Stimulated activated naive CD8-positive, alpha-beta T cell treated with anti-CD3 and anti-CD28 coated beads, Interleukin-15, Interleukin-2, amounts not matched to agents 100 U/mL and 50 U/mL, for 24 hours (primary cell): ENCODE results near the gene MYRIP.
"Not testable (repeated sequence)": the region's sequence is repeated elsewhere in the genome, so short reads cannot be mapped to it uniquely, and the experiment has no call there.

Experiments used
- ATAC-seq: fragments of 150-1000 bp; cut with Tn5 transposase; one replicate; pipeline ENCODE4 v1.10.0; 2021
- DNase-seq: peaks from one replicate; pipeline ENCODE4 v3.0.0; 2021

The MYRIP gene

DNA sequence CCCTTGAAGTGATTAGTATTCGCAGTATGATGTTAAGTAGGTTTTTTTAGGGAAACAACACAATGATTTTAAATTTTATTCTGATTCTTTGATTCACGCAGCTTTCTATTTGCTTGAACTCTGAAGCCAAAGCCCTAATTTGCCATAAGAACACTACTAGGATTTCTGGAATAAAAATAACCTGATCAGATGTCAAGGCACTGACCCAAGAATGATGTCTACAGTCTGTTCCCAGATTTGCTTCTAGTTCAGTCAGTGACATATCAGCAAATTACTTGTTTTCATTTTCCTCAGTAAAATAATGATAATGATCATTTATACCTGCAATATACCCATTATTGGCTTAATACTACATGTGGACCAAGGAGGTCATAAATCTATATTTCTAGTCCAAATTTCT is 320.6 kb downstream of the MYRIP start:
- DNase-seq (no peak), ATAC-seq (no peak)

DNA sequence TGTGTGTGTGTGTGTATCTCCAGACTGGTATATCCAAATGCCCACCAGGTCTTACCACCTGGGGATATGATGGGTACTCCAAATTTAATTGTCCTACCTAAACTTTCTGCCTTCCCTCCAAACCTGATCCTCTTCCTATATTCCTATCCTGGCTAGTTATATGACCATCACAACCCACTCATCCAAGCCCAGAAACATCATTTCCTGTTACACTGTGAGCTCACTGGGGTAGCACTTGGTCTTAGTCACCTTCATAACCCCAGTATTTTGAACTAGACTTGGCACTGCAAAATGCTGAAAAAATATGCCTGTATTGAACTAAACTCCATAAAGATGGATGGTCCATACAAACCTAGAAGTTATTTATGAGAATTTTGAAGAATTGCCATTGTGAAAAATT is 321.3 kb downstream of the MYRIP start:
- ATAC-seq (no peak), DNase-seq (no peak)

DNA sequence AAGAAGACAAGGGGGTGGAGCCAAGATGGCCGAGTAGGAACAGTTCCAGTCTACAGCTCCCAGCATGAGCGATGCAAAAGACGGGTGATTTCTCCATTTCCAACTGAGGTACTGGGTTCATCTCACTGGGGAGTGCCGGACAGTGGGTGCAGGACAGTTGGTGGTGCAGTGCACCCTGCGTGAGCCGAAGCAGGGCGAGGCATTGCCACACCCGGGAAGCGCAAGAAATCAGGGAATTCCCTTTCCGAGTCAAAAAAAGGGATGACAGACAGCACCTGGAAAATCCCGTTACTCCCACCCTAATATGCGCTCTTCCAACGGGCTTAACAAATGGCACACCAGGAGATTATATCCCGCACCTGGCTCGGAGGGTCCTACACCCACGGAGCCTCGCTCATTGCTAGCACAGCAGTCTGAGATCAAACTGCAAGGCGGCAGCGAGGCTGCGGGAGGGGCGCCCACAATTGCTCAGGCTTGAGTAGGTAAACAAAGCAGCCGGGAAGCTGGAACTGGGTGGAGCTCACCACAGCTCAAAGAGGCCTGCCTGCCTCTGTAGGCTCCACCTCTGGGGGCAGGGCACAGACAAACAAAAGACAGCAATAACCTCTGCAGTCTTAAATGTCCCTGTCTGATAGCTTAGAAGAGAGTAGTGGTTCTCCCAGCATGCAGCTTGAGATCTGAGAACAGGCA is 324.6 kb downstream of the MYRIP start:
- not testable (repeated sequence) for DNase-seq

DNA sequence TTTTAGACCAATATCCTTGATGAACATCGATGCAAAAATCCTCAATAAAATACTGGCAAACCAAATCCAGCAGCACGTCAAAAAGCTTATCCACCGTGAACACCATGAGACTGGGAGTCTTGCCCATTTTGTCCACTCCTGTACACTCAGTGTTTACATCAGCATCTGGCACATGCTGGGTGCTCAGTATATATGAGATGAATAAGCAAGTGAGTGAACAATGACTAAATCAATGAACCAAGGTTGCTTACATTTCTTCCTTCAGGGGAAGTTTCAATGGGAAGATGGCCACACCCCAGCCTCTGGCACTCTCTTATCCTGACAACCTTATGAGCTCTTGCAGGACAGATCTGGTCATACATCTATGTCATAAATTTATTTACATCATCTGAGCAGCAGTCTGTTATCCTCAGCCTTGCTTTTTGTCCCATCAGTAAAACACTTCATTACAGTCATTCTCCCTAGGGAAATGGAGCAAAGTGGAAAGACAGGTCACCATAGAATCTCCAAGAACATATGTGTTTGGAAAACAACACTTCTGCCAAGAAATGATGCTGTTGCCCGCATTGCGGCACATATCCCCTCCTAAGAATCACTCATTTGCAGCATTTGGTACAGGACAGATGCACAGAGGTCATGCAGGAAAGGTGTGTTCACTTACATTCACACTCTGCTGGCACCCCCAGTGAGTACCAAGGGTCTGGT is 328.3 kb downstream of the MYRIP start:
- DNase-seq, result no peak
- no peak for ATAC-seq

More for the DNA sequence above, 324.6 kb downstream of the MYRIP start:
- ATAC-seq, result not testable (repeated sequence)

DNA sequence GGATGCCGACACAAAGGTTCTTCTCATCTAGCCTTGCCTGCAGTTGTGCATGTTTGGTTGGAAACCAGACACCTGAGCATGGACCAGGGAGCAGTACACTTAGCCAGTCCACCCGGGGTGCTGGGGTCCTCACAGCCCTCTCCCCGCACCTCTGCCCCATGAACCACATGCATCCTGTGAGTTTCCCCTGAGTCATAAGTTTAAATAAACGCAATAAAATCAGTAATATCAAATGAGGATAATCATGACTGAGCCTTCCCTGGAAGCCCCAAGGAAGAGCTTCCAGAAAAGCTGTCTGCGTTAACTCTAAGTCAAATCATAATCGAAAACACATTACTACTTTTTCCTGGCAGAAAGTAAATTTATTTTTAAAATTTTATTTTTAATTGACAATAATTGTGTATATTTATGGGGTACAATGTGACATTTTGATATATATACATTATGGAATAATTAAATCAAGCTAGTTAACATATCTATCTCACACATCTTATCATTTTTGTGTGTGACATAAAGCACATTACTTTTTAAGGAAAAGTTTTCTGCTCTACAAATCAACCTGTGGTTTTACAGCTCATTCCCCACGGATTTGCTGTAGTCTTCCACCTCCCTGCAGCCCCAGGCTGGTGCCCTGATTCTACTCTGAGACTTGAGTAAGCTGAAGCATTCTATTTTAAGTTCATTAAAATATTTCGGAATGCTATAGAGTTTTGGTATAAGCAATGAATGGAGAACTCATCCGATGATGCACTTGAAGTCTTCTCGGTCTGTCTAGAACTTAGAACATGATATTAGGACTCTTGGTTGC is 334.1 kb downstream of the MYRIP start:
- DNase-seq (no peak), ATAC-seq (no peak)

DNA sequence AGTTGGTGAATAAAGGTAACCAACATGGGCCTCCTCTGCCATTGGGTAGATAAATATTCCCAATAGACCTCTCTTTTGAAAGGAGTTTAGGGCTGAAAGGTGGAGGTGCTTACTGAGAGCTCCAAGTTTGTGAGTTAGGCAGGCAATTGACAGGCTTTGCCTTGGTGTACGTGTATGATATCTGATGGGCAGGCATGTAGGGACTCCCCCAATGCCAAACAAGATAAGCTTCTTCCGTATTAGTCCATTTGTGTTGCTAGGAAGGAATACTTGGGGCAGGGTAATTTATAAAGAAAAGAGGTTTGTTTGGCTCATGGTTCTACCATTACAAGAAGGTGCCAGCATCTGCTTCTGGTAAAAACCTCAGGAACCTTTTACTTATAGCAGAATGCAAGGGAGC is 339.4 kb downstream of the MYRIP start:
- no peak for DNase-seq
- no peak for ATAC-seq

DNA sequence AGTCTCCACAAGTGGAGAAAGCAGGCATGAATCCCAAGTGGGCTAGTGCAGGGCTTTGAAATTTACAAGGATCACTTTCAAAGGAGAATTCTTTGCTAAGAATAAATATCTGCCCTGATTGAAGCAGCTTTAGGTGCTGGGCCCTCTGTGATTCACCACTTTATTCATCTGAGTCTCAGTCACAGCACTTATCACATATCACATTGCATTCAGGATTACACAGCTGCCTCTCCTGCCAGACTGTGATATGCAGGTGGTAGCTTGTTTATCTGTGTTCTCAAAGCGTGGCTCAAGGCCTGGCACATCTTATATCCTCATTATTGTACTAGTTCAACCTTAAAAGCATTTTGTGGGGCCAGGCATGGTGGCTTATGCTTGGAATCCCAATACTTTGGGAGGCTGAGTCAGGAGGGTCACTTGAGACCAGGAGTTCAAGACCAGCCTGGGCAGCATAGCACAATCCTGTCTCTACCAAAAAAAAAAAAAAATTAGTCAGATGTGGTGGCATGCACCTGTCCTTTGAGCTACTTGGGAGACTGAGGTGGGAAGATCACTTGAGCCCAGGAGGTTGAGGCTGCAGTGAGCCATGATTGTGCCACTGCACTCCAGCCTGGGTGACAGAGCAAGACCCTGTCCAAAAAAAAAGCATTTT is 343.2 kb downstream of the MYRIP start:
- ATAC-seq (no peak), DNase-seq (no peak)

DNA sequence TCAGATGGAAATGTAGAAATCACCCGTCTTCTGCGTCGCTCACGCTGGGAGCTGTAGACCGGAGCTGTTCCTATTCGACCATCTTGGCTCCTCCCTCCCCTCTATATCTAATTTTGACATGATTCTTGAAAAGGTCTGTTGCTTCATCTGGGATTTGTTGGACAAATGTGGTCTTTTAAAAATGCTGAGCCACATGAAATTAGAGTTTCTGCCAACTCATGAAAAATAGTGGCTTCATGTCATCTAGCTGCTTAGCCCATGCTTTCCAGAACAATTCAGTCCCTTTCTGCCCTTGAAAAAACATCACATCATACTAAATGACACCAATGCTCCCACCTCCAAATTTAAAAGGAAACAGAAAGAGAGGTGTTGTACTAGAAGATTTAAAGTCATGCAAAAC is 351.5 kb downstream of the MYRIP start:
- DNase-seq (no peak), ATAC-seq (no peak)

DNA sequence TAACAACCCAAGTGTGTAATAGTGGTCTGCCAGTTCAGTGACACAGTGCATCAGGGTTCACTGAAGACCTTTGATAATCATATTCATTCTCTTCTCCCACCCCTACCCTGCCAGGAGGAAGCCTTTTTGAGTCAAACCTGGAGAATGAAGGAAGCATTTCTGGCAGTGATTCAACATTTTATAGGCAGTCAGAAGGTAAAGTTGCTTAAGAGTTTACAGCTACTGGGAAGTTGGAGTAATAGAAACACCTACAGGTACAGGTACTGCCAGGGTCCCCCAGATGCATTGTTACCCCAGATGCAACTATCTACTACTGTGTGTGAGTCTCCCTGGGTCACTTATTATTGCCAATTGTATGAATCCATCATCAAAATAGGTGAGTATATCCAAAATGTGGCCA is 353.2 kb downstream of the MYRIP start:
- no peak for ATAC-seq
- DNase-seq, result no peak

DNA sequence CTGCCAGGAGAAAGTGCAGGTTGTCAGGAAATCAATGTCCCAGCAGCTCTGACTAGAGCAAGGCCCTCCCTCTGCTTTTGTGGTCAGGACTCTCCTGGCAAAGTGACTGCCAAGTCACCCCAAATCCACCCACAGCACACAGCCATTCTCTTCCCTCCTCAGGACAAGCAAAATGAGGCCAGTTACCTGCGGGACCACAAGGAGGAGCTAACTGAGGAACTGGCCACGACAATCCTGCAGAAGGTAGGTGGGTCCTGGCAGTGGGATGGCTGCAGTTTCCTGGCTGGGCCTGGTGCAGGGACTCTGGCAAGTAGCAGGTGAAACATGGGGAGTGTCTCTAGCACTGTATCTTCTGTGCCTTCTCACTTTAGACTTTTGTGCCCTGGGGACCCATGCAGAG is 357.6 kb downstream of the MYRIP start:
- ATAC-seq, result no peak
- DNase-seq, result no peak

DNA sequence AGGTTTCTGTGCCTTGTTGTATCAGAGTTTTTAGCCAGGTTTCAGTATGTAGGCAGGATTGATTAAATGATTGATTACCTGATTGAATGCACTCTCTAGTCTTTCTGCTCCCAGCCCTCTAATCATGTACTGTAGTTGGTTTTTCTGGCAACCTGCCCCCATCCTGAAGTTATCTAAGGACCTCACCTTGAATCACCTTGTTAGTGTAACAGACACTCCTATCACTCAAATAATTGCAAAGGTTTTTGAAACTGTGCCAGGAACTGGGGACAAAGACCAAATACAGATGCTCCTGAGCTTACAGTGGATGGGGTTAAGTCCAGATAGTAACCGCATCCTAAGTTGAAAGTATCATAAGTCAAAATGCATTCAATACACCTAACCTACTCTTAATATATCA is 358.5 kb downstream of the MYRIP start:
- ATAC-seq (no peak), DNase-seq (no peak)

DNA sequence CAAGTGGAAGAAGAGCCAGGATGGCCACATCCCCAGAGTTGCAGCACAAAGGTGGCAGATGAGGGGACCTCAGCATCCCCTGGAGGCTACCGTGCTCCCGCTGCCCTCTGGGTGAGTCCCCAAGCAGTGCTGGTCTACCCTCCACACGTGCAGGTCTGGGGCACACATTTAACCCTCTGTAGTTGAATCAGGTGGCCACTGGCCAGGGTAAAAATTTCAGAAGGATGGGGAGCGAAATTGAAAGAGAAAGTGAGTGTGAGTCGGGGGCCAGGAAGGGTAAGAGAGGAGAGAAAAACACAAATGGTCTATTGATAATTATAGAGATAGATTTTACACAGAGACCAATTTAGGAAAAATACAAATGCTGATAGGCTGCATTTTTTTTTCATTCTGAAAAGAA is 360.6 kb downstream of the MYRIP start:
- no peak for ATAC-seq

DNA sequence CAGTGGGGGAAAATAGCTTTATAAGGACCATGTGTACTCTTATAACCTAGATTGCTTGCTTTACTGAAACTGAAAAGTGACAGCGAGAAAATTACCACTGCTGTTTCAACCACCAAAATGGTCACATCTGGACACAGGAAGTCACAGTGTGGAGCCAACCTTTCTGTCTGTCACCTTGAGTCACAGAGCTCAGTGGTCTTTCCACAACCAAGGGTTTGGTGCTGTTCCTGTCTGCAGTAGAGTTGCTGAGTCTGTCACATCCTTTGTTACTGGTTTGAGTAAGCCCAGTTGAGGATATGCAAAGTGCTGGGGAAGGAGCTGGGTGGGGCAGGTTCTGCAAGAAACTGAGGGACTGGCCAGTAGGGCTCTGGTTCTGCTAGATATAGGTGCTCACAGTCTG is 361.0 kb downstream of the MYRIP start:
- ATAC-seq (peak; percentile 37), DNase-seq (no peak)

More for the DNA sequence above, 360.6 kb downstream of the MYRIP start:
- no peak for DNase-seq

DNA sequence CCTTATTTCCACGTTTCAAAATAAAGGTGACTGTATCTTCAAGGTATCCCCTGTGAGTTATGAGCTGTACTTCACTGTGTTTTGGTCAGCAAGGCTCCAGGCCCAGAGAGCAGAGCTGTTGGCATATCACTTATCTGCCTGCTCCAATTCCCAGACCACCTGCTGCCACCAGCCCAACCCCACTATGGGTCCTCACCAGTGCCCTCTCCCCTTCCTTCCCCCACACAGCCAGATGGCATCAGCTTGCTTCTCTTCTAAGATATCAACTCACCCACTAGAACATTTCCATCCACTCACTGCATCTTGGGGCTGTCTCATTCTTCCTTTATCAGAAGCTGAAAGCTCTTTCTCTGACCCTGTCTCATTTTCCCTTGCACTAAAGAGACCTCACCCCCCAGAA is 363.2 kb downstream of the MYRIP start:
- DNase-seq, result no peak
- ATAC-seq, result no peak

DNA sequence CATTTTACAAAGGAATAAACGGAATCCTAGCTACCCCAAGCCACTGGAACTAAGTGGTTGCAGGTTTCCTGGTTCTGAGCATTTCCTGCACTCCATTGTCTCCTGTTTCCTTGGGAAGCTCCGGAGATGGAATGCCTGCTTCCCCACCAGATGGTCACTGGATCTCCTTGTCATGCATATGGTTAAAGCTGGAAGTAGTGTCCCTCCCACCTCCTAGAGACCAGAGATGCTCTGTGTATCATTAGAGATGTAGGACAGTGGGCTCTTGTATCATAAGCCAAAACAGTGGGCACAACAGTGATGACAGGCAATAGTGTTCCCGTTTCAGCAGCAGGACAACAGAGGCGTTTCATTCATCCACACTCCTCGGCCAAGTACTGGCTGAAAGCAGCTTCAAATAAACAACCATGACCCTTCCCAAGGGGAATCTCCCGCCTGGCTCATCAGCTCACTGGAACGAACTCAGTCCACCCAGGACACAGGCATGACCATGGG is 363.9 kb downstream of the MYRIP start:
- DNase-seq (no peak), ATAC-seq (no peak)

DNA sequence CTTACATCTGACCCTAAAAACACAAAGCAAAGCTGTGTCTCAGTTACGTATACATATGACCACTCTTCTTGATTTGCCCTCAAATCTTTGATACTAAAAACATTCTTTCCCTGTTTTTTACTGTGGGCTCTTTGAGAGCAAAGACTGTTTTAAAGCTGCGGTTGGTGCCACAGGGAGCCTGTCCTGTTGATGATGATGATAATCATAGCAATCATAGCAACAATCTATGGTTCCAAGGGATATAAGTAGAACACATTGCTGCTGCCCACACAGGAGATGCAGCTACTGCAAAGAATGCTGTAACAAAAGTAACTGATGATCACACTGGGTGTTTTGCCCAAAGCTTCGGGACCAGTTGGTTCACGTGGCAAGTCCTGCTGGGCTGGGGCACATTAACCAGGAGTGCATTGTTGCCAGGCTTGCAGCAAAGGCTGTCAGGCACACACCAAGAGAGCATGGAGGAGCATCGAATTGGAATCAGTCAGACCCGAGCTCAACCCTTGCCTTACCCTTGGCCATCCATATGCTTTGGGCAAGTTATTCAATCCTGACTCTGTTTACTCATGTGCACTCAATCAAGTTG is 368.7 kb downstream of the MYRIP start:
- DNase-seq (no peak), ATAC-seq (no peak)

DNA sequence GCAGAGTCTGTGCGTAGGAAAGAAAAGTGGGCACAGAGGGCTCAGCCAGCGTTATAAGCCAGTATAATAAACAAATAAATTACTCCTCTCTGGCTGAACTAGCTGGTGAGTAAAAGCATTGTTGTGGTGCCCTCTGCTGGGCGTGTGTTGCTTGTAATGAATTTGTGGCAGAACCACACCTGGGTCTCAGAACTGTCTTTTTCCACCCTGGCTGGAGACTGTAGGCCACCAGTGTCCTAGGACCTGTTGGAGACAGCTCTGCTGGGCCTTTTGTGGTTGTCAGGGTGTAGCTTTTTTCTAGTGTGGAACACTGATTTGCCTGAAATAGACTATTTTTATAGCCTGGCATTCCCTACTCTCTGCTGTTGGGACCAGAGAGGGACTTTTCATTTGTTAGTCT is 369.6 kb downstream of the MYRIP start:
- peak; percentile 65 for DNase-seq
- ATAC-seq, result peak; percentile 27

DNA sequence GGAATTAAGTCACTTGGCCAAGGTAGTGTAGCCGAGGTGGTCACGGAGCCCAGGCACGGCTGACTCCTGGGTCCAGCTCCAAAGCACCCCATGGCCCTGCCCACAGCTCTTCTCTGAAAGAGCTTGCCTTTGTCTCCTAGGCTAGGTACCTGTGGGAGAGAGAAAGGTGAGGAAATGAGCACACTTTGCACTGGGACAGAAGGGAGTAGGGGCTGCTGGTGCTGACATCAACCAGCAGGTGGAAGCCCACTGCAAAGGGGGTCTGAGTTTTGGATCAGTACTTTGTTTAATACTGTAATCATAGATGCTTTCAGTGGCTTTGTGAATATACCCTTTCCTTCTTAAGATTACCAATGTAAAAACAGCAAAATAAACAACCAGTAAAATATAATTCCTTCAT is 371.8 kb downstream of the MYRIP start:
- DNase-seq (no peak), ATAC-seq (no peak)

DNA sequence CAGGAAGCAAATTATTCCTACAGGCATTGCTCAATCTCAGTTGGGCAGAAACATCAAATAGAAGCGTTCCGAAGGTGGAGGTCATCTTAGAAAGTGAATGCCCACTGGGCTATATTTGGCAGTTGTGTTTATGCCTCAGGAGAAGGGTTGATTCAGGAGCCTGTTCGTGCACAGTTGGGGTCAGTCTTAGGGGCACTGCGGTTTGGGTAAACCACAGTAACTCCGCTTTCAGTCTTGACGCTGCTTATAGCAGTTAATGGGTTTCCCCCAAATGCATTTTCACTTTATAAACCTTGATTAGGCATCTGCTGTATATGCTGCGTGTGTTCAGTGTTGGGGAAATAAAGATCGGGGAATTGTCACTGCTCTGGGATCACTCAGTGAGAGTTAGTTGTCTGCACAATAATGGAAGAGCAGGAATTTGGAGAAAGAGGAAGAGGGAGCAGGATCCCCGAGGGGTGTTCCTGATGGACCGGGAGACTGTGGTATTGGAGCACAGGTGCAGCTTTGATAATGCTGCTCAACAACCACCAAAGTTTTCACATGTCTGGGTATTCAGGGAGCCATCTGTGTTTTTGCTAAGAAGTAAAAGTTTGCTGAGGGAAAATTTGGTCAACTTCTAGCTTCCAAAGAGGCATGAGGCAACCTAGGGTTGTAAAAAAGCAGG is 375.8 kb downstream of the MYRIP start:
- ATAC-seq (no peak), DNase-seq (no peak)

DNA sequence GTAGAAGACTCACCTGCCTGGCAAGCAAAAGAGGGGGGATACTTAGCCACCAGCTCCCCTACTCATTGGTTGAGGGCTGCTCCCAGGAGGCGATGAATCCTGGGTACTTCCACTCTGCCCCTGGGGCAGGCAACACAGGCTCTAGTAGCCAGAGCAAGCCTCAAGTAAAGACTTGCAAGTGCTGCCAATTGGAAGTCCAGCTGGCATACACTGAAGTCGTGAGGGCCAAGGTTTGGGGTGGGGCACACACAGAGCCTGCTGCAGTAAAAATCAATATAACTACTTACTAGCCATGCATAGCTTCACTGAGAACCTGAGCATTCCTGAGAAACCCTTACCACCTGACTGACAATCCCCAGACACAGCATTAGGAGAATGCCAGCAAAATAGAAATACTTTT is 377.1 kb downstream of the MYRIP start:
- DNase-seq, result no peak
- no peak for ATAC-seq

DNA sequence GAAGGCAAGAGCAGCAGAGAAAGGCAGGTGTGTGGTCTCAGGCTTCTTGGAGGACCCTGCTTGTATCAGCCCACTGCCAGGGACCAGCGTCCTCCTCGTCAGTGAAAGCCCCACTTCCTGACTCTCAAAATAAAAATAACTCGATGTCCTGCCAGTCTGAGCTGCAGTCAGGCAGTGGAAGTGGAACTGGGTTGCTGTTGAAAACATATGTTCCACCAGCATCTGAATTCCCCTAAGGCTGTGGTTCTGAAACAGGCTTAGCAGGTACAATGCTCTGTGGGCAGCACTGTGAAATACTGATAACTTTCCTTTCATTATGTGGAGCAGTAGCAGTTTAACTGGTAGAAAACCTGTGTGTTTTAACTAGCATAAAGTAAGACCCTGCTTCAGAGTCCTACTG is 378.5 kb downstream of the MYRIP start:
- ATAC-seq, result peak; percentile 24
- no peak for DNase-seq

DNA sequence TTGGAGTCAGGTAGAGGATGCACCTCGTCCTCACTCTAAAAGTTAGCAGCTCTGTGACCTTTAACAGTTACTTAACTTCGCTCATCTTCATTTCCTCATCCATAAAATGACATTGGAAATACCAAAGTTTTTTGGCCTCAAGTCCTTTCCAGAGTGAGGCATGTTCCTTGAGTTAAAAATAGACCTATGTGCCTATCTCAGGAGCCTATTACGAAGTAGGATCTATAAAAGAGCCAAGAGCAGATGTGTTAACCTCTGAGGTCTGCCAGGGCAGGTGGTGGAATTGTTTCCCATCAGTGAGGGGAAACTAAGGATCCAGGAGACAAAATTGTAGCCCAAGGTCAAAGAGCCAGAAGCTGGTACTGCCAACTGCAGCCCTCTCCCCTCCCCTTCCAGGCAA is 379.7 kb downstream of the MYRIP start:
- DNase-seq (no peak), ATAC-seq (no peak)
